OCI-LY7 (cell line): ENCODE measurements around the gene TNRC6C. TPM values are rescaled to one million over a fixed set of nuclear protein-coding genes. Genes with fewer than 3 reads are reported as not detected.

Experiments used
- BruUV-seq: library from RNA; stranded (reverse); fragments of 400-500 nt; replicated peaks from 2 replicates; lab custom pipeline; 2021; lab: Mats Ljungman, UMichigan
- CTCF ChIA-PET: fragments of 300-600 bp; sonication (Branson Sonifier 250); formaldehyde crosslinking; loops from one replicate; lab custom pipeline; 2022; ENCODE audit warnings: antibody characterized with exemption; ENCODE audit not compliant: unreplicated experiment; lab: Charles Lee
- POLR2A ChIA-PET: fragments of 300-600 bp; sonication (Branson Sonifier 250); formaldehyde crosslinking; loops from one replicate; lab custom pipeline; 2022; ENCODE audit warnings: antibody characterized with exemption; lab: Charles Lee
- DNase-seq: peaks from one replicate; pipeline ENCODE4 v3.0.0-alpha.2; 2015; ENCODE audit warnings: low spot score
- H2AFZ ChIP-seq: fragments of 200-600 bp; sonication (generic), shearing (Covaris generic); 2 replicates; pipeline ENCODE4 v1.6.1; 2014; ENCODE audit warnings: mild to moderate bottlenecking, antibody characterized with exemption, low read length, moderate library complexity
- H3K27ac ChIP-seq: fragments of 200-600 bp; sonication (generic); 2 replicates; pipeline ENCODE4 v1.5.1; 2014; ENCODE audit warnings: mixed run types, low read depth, mild to moderate bottlenecking, moderate library complexity, low read length, inconsistent platforms; ENCODE audit not compliant: poor library complexity, severe bottlenecking
- H3K36me3 ChIP-seq: fragments of 200-600 bp; sonication (generic); 2 replicates; pipeline ENCODE4 v1.6.1; 2014; ENCODE audit warnings: mild to moderate bottlenecking, antibody characterized with exemption, low read length, moderate library complexity, mixed read lengths; ENCODE audit not compliant: insufficient read depth
- H3K4me1 ChIP-seq: fragments of 200-600 bp; sonication (generic); 2 replicates; pipeline ENCODE4 v1.5.1; 2014; ENCODE audit warnings: mild to moderate bottlenecking, low read length; ENCODE audit not compliant: insufficient read depth, poor library complexity, severe bottlenecking
- H3K4me2 ChIP-seq: fragments of 200-600 bp; sonication (generic); 2 replicates; pipeline ENCODE4 v1.6.1; 2014; ENCODE audit warnings: mild to moderate bottlenecking, low read length
- H3K4me3 ChIP-seq: fragments of 200-600 bp; sonication (generic); 2 replicates; pipeline ENCODE4 v1.5.1; 2014; ENCODE audit warnings: mild to moderate bottlenecking, low read depth, low read length; ENCODE audit not compliant: poor library complexity, severe bottlenecking
- H3K79me2 ChIP-seq: fragments of 200-600 bp; sonication (generic); 2 replicates; pipeline ENCODE4 v1.6.1; 2016; ENCODE audit warnings: low read depth, mild to moderate bottlenecking, low read length, moderate library complexity, mixed read lengths; ENCODE audit not compliant: insufficient read depth
- H3K9me2 ChIP-seq: fragments of 200-600 bp; sonication (generic); 2 replicates; pipeline ENCODE4 v1.6.1; 2016; ENCODE audit warnings: mild to moderate bottlenecking, low read length, mixed read lengths; ENCODE audit not compliant: insufficient read depth
- H3K9me3 ChIP-seq: fragments of 200-600 bp; sonication (generic); 2 replicates; pipeline ENCODE4 v1.6.1; 2014; ENCODE audit warnings: mild to moderate bottlenecking, mixed run types, low read length, mixed read lengths
- H4K20me1 ChIP-seq: fragments of 200-600 bp; sonication (generic); 2 replicates; pipeline ENCODE4 v1.6.1; 2014; ENCODE audit warnings: mild to moderate bottlenecking, antibody characterized with exemption, low read length, moderate library complexity, mixed read lengths; ENCODE audit not compliant: insufficient read depth
- EZH2phosphoT487 ChIP-seq: fragments of 200-600 bp; sonication (generic); IDR thresholded peaks from 2 replicates; pipeline ENCODE4 v1.6.1; 2018; ENCODE audit warnings: low read depth, borderline replicate concordance, mild to moderate bottlenecking, mixed run types, antibody characterized with exemption, low read length, moderate library complexity, mixed read lengths
- intact Hi-C: fragments of 100-400 bp; cut with micrococcal nuclease; formaldehyde crosslinking; loops from one replicate; pipeline ENCODE4 v1.10.0; 2022; ENCODE audit not compliant: unreplicated experiment
- total RNA-seq, 2 experiments: library from RNA; depleted of rRNA in 1 of 2; stranded (reverse); fragments of >200 nt in 1 of 2; shearing (Covaris generic) in 1 of 2; gene quantifications; 2 replicates each; pipeline ENCODE4 v1.2.3, GENCODE V29; 2014 to 2022
- TF ChIP-seq, protein P1 (sequence below): fragments of 200-600 bp; sonication (generic); conservative IDR thresholded peaks from 2 replicates; pipeline ENCODE4 v1.5.1; 2014; ENCODE audit warnings: mild to moderate bottlenecking, antibody characterized with exemption, low read length, moderate library complexity, mixed read lengths

The TNRC6C gene
- total RNA-seq, 2 experiments from 2014 or later, result 8.5 to 25.2 TPM

- H3K79me2 ChIP-seq, result peaks cover 25% of the 10 kb centered on the region
- H2AFZ ChIP-seq, result peak overlapping the region; percentile 46; the same call in 1 of the 2 replicates
- H3K9me3 ChIP-seq, result no peaks in the 10 kb centered on the region
- DNase-seq, result peak; percentile 30
- no peak for TF ChIP-seq EZH2phosphoT487
- TF ChIP-seq, protein P1, sequence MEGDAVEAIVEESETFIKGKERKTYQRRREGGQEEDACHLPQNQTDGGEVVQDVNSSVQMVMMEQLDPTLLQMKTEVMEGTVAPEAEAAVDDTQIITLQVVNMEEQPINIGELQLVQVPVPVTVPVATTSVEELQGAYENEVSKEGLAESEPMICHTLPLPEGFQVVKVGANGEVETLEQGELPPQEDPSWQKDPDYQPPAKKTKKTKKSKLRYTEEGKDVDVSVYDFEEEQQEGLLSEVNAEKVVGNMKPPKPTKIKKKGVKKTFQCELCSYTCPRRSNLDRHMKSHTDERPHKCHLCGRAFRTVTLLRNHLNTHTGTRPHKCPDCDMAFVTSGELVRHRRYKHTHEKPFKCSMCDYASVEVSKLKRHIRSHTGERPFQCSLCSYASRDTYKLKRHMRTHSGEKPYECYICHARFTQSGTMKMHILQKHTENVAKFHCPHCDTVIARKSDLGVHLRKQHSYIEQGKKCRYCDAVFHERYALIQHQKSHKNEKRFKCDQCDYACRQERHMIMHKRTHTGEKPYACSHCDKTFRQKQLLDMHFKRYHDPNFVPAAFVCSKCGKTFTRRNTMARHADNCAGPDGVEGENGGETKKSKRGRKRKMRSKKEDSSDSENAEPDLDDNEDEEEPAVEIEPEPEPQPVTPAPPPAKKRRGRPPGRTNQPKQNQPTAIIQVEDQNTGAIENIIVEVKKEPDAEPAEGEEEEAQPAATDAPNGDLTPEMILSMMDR, result no peak
- ChIA-PET POLR2A (interaction anchor here (0.6 to 2.0 kb wide), 7 partner anchors 14 to 996 kb away, joined by 3 to 22 read pairs (median 8); no protein-coding TSS in a partner anchor), CTCF (no interaction called here)
- H3K9me2 ChIP-seq, result no peaks in the 10 kb centered on the region
- no TSS peak for BruUV-seq
- intact Hi-C loops, result loop anchor here (5.0 kb wide), 1 partner anchor 75 kb away; no protein-coding TSS in a partner anchor
- peak overlapping the region; percentile 85 for H3K4me3 ChIP-seq
- peaks cover 27% of the 10 kb centered on the region for H3K4me1 ChIP-seq
- H3K27ac ChIP-seq, result no peak overlapping the region
- peaks cover 21% of the 10 kb centered on the region for H4K20me1 ChIP-seq
- H3K36me3 ChIP-seq, result no peaks in the 10 kb centered on the region
- H3K4me2 ChIP-seq, result peak overlapping the region; percentile 87
These were observed 1.2 kb upstream of the TNRC6C start for GRCh38 chr17:77957235-77957856.

DNA sequence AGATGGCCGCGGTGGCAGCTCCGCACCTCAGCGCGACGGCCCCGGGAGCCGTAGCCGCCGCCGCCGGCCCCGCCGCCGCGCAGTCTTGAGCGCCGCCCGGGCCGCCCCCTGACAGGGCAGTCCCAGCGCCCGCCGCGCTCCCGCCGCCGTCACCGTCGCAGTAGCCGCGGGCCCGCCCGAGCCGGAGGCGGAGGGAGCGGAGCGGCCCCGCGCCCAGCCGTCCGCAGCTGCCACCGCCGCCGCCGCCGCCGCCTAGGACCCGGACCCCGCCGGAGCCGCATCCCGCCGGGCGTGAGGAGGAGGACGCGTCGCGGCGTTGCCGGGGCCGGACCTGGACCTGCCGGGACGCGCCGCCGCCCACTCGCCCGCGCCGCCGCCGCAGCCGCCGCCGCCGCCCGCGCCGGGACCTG is 218 bp downstream of the TNRC6C start:
- no peak for TF ChIP-seq EZH2phosphoT487
- TF ChIP-seq, protein P1, result no peak
- intact Hi-C loops, result loop anchor here (1.0 to 5.0 kb wide), 3 partner anchors 76 to 186 kb away; no protein-coding TSS in a partner anchor
- Histone ChIP-seq H3K27ac (no peak overlapping the region), H2AFZ (no peak overlapping the region), H3K9me2 (no peaks in the 10 kb centered on the region), H3K36me3 (no peaks in the 10 kb centered on the region), H4K20me1 (peaks cover 31% of the 10 kb centered on the region), H3K9me3 (no peaks in the 10 kb centered on the region), H3K4me3 (peak overlapping the region; percentile 85), H3K4me2 (no peak overlapping the region; the same call in 1 of the 2 replicates), H3K4me1 (peaks cover 33% of the 10 kb centered on the region), H3K79me2 (peaks cover 39% of the 10 kb centered on the region)
- BruUV-seq, result no TSS peak
- ChIA-PET CTCF (interaction anchor here (0.6 to 1.0 kb wide), 3 partner anchors 12 to 1695 kb away, joined by 3 to 8 read pairs (median 6); no protein-coding TSS in a partner anchor), POLR2A (interaction anchor here (0.5 to 2.0 kb wide), 41 partner anchors 11 to 778 kb away, joined by 3 to 27 read pairs (median 5); partner anchors contain the start of gene TMC8)
- DNase-seq, result peak; percentile 42
